Measurements from ENCODE around the gene TRAPPC3.

- no peak for TF ChIP-seq CTCF (IDR thresholded peaks at IDR 0.05; ENCODE audit: insufficient read depth, low read length, poor library complexity, severe bottlenecking)
- no peak for TF ChIP-seq EZH2phosphoT487 (conservative IDR thresholded peaks at IDR 0.05; ENCODE audit: low read length)
Measured at GRCh38 chr1:36137776-36138175, 11.5 kb downstream of the TRAPPC3 start.

Data from SU-DHL-6 (cell line).